ENCODE data around the gene C19orf85. TPM values are rescaled to one million over a fixed set of nuclear protein-coding genes. Genes with fewer than 3 reads are reported as not detected.

The C19orf85 gene
- total RNA-seq, 1 experiment from 2014 or later, result not detected

DNA sequence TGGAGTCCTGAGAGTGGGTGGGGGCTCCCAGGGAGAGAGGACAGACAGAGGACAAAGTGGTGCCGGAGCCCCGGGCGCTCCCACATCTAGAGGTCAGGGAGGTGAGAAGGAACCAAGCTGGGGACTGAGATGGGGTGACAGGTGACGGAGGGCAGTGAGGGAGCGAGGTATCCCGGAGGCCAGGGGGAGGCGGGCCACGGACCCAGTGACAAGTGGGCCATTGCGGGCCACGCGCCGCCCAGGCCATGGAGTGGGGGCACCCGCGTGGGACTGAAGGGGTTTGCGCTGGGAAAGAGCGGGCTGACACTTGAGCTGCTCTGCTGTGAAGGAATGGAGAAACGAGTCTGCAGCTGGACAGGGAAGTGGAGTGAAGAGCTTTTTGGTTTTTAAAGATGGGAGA, 14.5 kb upstream of the C19orf85 start:
- CTCF ChIA-PET, result no interaction called here
- H3K4me3 ChIP-seq (ENCODE audit: low read depth in 2 of 2, low read length in 2 of 2), result no peak overlapping the region
- no peaks in the 10 kb centered on the region for H3K9me3 ChIP-seq (ENCODE audit: control insufficient read depth, insufficient read depth, low read depth, low read length)
- BruUV-seq (replicated peaks), result no TSS peak
- TF ChIP-seq, protein P1, sequence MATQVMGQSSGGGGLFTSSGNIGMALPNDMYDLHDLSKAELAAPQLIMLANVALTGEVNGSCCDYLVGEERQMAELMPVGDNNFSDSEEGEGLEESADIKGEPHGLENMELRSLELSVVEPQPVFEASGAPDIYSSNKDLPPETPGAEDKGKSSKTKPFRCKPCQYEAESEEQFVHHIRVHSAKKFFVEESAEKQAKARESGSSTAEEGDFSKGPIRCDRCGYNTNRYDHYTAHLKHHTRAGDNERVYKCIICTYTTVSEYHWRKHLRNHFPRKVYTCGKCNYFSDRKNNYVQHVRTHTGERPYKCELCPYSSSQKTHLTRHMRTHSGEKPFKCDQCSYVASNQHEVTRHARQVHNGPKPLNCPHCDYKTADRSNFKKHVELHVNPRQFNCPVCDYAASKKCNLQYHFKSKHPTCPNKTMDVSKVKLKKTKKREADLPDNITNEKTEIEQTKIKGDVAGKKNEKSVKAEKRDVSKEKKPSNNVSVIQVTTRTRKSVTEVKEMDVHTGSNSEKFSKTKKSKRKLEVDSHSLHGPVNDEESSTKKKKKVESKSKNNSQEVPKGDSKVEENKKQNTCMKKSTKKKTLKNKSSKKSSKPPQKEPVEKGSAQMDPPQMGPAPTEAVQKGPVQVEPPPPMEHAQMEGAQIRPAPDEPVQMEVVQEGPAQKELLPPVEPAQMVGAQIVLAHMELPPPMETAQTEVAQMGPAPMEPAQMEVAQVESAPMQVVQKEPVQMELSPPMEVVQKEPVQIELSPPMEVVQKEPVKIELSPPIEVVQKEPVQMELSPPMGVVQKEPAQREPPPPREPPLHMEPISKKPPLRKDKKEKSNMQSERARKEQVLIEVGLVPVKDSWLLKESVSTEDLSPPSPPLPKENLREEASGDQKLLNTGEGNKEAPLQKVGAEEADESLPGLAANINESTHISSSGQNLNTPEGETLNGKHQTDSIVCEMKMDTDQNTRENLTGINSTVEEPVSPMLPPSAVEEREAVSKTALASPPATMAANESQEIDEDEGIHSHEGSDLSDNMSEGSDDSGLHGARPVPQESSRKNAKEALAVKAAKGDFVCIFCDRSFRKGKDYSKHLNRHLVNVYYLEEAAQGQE (IDR thresholded peaks at IDR 0.05; ENCODE audit: insufficient read depth in 1 of 2, low read depth in 2 of 2, low read length in 1 of 2), result no peak
- TF ChIP-seq TCF7L2 (IDR thresholded peaks at IDR 0.05; ENCODE audit: low read depth, low read length), result no peak
- intact Hi-C loops (cut with micrococcal nuclease; ENCODE audit: unreplicated experiment) (no loop called here), in situ Hi-C loops (cut with HindIII; ENCODE audit: low pct_unique_long_range_greater_than_20kb, low sequenced_read_pairs) (no loop called here)
- no peaks in the 10 kb centered on the region for H3K36me3 ChIP-seq (ENCODE audit: control insufficient read depth, insufficient read depth, low read length)
- ATAC-seq, result no peak
- POLR2A ChIA-PET, result no interaction called here
- H3K27ac ChIP-seq (ENCODE audit: low read length), result peak overlapping the region; percentile 19; the same call in 1 of the 2 replicates
- no peaks in the 10 kb centered on the region for H3K27me3 ChIP-seq (ENCODE audit: control insufficient read depth, insufficient read depth, low read length)
- no peak for DNase-seq (ENCODE audit: low read depth, low spot score)
- peaks cover 39% of the 10 kb centered on the region for H3K4me1 ChIP-seq (ENCODE audit: control insufficient read depth, insufficient read depth, low read length)

DNA sequence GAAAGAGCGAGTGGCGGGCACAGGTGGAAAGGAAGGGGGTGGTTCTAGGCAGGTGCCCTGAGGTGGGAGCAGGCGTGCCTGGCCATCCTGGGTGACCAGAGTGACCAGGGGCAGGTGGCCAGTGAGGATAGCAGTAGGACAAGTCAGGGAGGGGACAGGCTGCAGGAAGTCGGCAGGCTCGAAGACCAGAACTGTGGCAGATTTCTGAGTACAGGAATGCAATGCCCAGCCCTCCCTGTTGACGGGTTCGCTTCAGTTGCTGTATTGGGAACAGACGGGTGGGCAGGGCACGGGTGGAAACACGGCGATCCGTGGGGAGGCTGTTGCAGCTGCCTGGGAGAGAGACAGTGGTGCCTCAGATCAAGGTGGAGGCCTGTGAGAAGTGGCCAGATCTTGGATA, 13.8 kb upstream of the C19orf85 start:
- no peaks in the 10 kb centered on the region for H3K9me3 ChIP-seq (ENCODE audit: control insufficient read depth, insufficient read depth, low read depth, low read length)
- DNase-seq (ENCODE audit: low read depth, low spot score), result no peak

More for the DNA sequence above, 13.8 kb upstream of the C19orf85 start:
- no TSS peak for BruUV-seq (replicated peaks)
- CTCF ChIA-PET, result no interaction called here
- POLR2A ChIA-PET, result no interaction called here
- in situ Hi-C loops (cut with HindIII; ENCODE audit: low pct_unique_long_range_greater_than_20kb, low sequenced_read_pairs), result no loop called here
- intact Hi-C loops (cut with micrococcal nuclease; ENCODE audit: unreplicated experiment), result no loop called here
- H3K27me3 ChIP-seq (ENCODE audit: control insufficient read depth, insufficient read depth, low read length), result no peaks in the 10 kb centered on the region
- ATAC-seq, result no peak
- H3K36me3 ChIP-seq (ENCODE audit: control insufficient read depth, insufficient read depth, low read length), result no peaks in the 10 kb centered on the region
- peak overlapping the region; percentile 97; the same call in 1 of the 2 replicates for H3K27ac ChIP-seq (ENCODE audit: low read length)
- no peak overlapping the region for H3K4me3 ChIP-seq (ENCODE audit: low read depth in 2 of 2, low read length in 2 of 2)
- TF ChIP-seq TCF7L2 (IDR thresholded peaks at IDR 0.05; ENCODE audit: low read depth, low read length) (no peak), POLR2AphosphoS5 (IDR thresholded peaks at IDR 0.05; ENCODE audit: low read depth, low read length) (no peak), SIN3A (IDR thresholded peaks at IDR 0.05; ENCODE audit: borderline replicate concordance, insufficient read depth, low read depth, low read length) (no peak)
- TF ChIP-seq, protein P1 (IDR thresholded peaks at IDR 0.05; ENCODE audit: insufficient read depth in 1 of 2, low read depth in 2 of 2, low read length in 1 of 2), result no peak
- TF ChIP-seq, protein P2, sequence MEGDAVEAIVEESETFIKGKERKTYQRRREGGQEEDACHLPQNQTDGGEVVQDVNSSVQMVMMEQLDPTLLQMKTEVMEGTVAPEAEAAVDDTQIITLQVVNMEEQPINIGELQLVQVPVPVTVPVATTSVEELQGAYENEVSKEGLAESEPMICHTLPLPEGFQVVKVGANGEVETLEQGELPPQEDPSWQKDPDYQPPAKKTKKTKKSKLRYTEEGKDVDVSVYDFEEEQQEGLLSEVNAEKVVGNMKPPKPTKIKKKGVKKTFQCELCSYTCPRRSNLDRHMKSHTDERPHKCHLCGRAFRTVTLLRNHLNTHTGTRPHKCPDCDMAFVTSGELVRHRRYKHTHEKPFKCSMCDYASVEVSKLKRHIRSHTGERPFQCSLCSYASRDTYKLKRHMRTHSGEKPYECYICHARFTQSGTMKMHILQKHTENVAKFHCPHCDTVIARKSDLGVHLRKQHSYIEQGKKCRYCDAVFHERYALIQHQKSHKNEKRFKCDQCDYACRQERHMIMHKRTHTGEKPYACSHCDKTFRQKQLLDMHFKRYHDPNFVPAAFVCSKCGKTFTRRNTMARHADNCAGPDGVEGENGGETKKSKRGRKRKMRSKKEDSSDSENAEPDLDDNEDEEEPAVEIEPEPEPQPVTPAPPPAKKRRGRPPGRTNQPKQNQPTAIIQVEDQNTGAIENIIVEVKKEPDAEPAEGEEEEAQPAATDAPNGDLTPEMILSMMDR (IDR thresholded peaks at IDR 0.05), result no peak
- peaks cover 41% of the 10 kb centered on the region for H3K4me1 ChIP-seq (ENCODE audit: control insufficient read depth, insufficient read depth, low read length)
